Measurements from ENCODE around the gene PSMA2. TPM values are rescaled to one million over a fixed set of nuclear protein-coding genes. Genes with fewer than 3 reads are reported as not detected.

PSMA2 gene
- polyA plus RNA-seq, 1 of the 3 experiments (the other 2 are of a cell fraction) = 101 TPM

DNA sequence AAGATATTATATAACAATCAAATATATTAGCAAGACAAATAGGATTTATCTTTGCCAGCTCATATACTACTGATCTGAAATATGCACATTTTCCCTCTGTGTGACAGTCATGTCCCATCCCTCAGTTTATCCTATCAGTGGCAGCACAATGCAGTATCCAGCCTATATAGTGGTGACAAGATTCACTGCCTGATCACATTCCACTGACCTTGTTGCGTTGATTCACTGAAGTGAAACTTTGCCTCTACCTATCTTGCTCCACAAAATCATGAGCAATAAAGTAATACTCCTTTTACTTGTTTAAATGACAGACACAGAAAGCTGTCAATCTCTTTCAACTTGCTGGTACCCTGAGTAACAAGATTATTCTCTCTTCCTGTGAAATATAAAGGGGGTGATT lies 6.3 kb downstream of the PSMA2 start:
- POLR2A ChIA-PET = no interaction called here
- H3K9me2 ChIP-seq = no peaks in the 10 kb centered on the region
- peaks cover 67 to 68% of the 10 kb centered on the region in 2 experiments for H3K36me3 ChIP-seq (replicated peaks in 1 of 2; ENCODE audit: control insufficient read depth in 1 of 2, insufficient read depth in 2 of 2, low read length in 1 of 2)
- no peaks in the 10 kb centered on the region for H3K27me3 ChIP-seq (ENCODE audit: insufficient read depth)
- DNase-seq = no peak
- H3K4me3 ChIP-seq (ENCODE audit: low read depth in 2 of 2, low read length in 1 of 2) = no peak overlapping the region
- CTCF ChIA-PET = interaction anchor here (1.6 kb wide), 1 partner anchor 15 kb away, joined by 6 read pairs; no protein-coding TSS in a partner anchor
- no peak overlapping the region for H2AFZ ChIP-seq (ENCODE audit: low read depth)
- WGBS (ENCODE audit: low lambda C conversion rate) = 95% methylated on average over 1 of the region's 1 CpG
- H3K4me1 ChIP-seq (ENCODE audit: control insufficient read depth in 1 of 2, insufficient read depth in 2 of 2, low read depth in 1 of 2, low read length in 1 of 2) = peaks cover 0 to 4% of the 10 kb centered on the region in 2 experiments; a peak in 2 of 4 replicates
- H3F3A ChIP-seq (replicated peaks; ENCODE audit: insufficient read depth) = peaks cover 7% of the 10 kb centered on the region
- peaks cover 29% of the 10 kb centered on the region for H4K20me1 ChIP-seq (ENCODE audit: insufficient read depth)
- no peaks in the 10 kb centered on the region for H3K9me3 ChIP-seq
- H3K79me2 ChIP-seq (ENCODE audit: insufficient read depth) = peaks cover 38% of the 10 kb centered on the region
- no peak overlapping the region for H3K9ac ChIP-seq
- no peak overlapping the region for H3K27ac ChIP-seq (ENCODE audit: low read depth in 2 of 2, low read length in 1 of 2)
- no peak for TF ChIP-seq TCF12 (IDR thresholded peaks at IDR 0.05)
- no peak for TF ChIP-seq EP300 (IDR thresholded peaks at IDR 0.05; ENCODE audit: borderline replicate concordance in 1 of 2, low read depth in 1 of 2, low read length in 1 of 2)
- TF ChIP-seq SMC3 (IDR thresholded peaks at IDR 0.05; ENCODE audit: low read depth, low read length) = no peak
- no peak for TF ChIP-seq RAD21 (IDR thresholded peaks at IDR 0.05; ENCODE audit: low read length)
- no peak for TF ChIP-seq FOXJ3 (CRISPR knock-in tag; IDR thresholded peaks at IDR 0.05)
- TF ChIP-seq TAF1 (IDR thresholded peaks at IDR 0.05; ENCODE audit: borderline replicate concordance, low read depth, low read length) = no peak
- no peak for TF ChIP-seq MAX (IDR thresholded peaks at IDR 0.05; ENCODE audit: low read depth)
- TF ChIP-seq NFIC (IDR thresholded peaks at IDR 0.05; ENCODE audit: borderline replicate concordance) = no peak
- TF ChIP-seq, protein P1, sequence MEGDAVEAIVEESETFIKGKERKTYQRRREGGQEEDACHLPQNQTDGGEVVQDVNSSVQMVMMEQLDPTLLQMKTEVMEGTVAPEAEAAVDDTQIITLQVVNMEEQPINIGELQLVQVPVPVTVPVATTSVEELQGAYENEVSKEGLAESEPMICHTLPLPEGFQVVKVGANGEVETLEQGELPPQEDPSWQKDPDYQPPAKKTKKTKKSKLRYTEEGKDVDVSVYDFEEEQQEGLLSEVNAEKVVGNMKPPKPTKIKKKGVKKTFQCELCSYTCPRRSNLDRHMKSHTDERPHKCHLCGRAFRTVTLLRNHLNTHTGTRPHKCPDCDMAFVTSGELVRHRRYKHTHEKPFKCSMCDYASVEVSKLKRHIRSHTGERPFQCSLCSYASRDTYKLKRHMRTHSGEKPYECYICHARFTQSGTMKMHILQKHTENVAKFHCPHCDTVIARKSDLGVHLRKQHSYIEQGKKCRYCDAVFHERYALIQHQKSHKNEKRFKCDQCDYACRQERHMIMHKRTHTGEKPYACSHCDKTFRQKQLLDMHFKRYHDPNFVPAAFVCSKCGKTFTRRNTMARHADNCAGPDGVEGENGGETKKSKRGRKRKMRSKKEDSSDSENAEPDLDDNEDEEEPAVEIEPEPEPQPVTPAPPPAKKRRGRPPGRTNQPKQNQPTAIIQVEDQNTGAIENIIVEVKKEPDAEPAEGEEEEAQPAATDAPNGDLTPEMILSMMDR (IDR thresholded peaks at IDR 0.05) = no peak
- no peak for TF ChIP-seq FOXM1 (IDR thresholded peaks at IDR 0.05; ENCODE audit: low read depth)
- no peak for TF ChIP-seq RXRA (IDR thresholded peaks at IDR 0.05; ENCODE audit: borderline replicate concordance, low read depth)
- no peak overlapping the region for H3K4me2 ChIP-seq

DNA sequence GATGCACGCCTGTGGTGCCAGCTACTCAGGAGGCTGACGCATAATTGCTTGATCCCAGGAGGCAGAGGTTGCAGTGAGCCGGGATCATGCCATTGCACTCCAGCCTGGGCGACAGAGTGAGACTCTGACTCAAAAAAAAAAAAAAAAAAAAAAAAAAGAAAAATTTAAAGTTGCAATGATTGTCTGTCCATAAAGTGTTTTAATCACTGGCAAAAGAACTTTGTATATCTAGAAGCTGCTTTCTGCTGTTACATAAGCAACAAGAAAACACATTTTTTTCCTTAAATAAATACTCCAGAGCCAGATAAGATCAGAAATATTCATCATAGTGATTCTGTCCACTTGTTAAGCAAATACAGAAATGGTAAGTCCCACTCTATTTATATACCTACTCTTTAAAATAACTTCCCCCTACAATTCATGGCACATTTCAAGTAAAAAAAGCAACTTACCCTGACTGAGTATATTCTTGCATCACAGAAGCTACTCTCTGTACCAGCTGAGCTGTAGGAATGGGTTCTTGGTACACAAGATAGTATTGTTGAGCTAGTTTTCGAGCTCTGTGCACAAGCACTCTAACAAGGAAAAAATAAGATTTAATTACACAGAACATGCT lies 7.6 kb downstream of the PSMA2 start:
- CTCF ChIA-PET = interaction anchor here (0.9 to 1.6 kb wide), 6 partner anchors 9 to 984 kb away, joined by 3 to 6 read pairs (median 4); partner anchors contain the start of gene STK17A
- TF ChIP-seq MEF2A (IDR thresholded peaks at IDR 0.05; ENCODE audit: borderline replicate concordance, low read depth) (no peak), MXI1 (IDR thresholded peaks at IDR 0.05; ENCODE audit: low read depth, low read length) (no peak), NFIC (IDR thresholded peaks at IDR 0.05; ENCODE audit: borderline replicate concordance) (no peak), NRF1 (IDR thresholded peaks at IDR 0.05; ENCODE audit: low read depth, low read length) (no peak), GATA2 (CRISPR knock-in tag; IDR thresholded peaks at IDR 0.05) (no peak), ELF1 (IDR thresholded peaks at IDR 0.05) (no peak), FOXJ3 (CRISPR knock-in tag; IDR thresholded peaks at IDR 0.05) (no peak), JUND (IDR thresholded peaks at IDR 0.05) (no peak), CHD2 (IDR thresholded peaks at IDR 0.05; ENCODE audit: low read length, partially characterized antibody) (no peak), FOXM1 (IDR thresholded peaks at IDR 0.05; ENCODE audit: low read depth) (no peak), GABPA (IDR thresholded peaks at IDR 0.05; ENCODE audit: low read depth) (no peak), RCOR1 (IDR thresholded peaks at IDR 0.05; ENCODE audit: low read length) (no peak), RAD21 (IDR thresholded peaks at IDR 0.05; ENCODE audit: low read length) (no peak), EZH2phosphoT487 (IDR thresholded peaks at IDR 0.05; ENCODE audit: borderline replicate concordance, low read depth) (no peak)
- TF ChIP-seq, protein P2, sequence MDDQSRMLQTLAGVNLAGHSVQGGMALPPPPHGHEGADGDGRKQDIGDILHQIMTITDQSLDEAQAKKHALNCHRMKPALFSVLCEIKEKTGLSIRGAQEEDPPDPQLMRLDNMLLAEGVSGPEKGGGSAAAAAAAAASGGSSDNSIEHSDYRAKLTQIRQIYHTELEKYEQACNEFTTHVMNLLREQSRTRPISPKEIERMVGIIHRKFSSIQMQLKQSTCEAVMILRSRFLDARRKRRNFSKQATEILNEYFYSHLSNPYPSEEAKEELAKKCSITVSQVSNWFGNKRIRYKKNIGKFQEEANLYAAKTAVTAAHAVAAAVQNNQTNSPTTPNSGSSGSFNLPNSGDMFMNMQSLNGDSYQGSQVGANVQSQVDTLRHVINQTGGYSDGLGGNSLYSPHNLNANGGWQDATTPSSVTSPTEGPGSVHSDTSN (IDR thresholded peaks at IDR 0.05) = no peak
- TF ChIP-seq, protein P1 (IDR thresholded peaks at IDR 0.05) = no peak
- TF ChIP-seq, protein P3, sequence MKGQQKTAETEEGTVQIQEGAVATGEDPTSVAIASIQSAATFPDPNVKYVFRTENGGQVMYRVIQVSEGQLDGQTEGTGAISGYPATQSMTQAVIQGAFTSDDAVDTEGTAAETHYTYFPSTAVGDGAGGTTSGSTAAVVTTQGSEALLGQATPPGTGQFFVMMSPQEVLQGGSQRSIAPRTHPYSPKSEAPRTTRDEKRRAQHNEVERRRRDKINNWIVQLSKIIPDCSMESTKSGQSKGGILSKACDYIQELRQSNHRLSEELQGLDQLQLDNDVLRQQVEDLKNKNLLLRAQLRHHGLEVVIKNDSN (IDR thresholded peaks at IDR 0.05; ENCODE audit: borderline replicate concordance, low read depth) = no peak

More for the DNA sequence above, 7.6 kb downstream of the PSMA2 start:
- Histone ChIP-seq H3K27me3 (ENCODE audit: insufficient read depth) (no peaks in the 10 kb centered on the region), H3K4me3 (ENCODE audit: low read depth in 2 of 2, low read length in 1 of 2) (no peak overlapping the region), H3K4me2 (no peak overlapping the region), H3K36me3 (replicated peaks in 1 of 2; ENCODE audit: control insufficient read depth in 1 of 2, insufficient read depth in 2 of 2, low read length in 1 of 2) (peaks cover 80 to 81% of the 10 kb centered on the region in 2 experiments), H3K9me3 (no peaks in the 10 kb centered on the region), H3K79me2 (ENCODE audit: insufficient read depth) (peaks cover 25% of the 10 kb centered on the region), H3K27ac (ENCODE audit: low read depth in 2 of 2, low read length in 1 of 2) (peak overlapping the region in 1 of 2 experiments; percentile 13; a peak in 1 of 4 replicates), H3K9me2 (no peaks in the 10 kb centered on the region), H4K20me1 (ENCODE audit: insufficient read depth) (peaks cover 19% of the 10 kb centered on the region), H3K4me1 (ENCODE audit: control insufficient read depth in 1 of 2, insufficient read depth in 2 of 2, low read depth in 1 of 2, low read length in 1 of 2) (no peaks in the 10 kb centered on the region), H2AFZ (ENCODE audit: low read depth) (no peak overlapping the region), H3F3A (replicated peaks; ENCODE audit: insufficient read depth) (peaks cover 7% of the 10 kb centered on the region), H3K9ac (no peak overlapping the region)
- POLR2A ChIA-PET = interaction anchor here (0.6 kb wide), 1 partner anchor 11 kb away, joined by 3 read pairs; no protein-coding TSS in a partner anchor
- 98% methylated on average over 5 of the region's 5 CpGs for WGBS (ENCODE audit: low lambda C conversion rate)
- no peak for DNase-seq

Data from SK-N-SH (cell line).